Measurements from ENCODE around the gene ADPGK.
A peak's percentile ranks its signal among the peaks of the same experiment; 100 is the strongest.

DNA sequence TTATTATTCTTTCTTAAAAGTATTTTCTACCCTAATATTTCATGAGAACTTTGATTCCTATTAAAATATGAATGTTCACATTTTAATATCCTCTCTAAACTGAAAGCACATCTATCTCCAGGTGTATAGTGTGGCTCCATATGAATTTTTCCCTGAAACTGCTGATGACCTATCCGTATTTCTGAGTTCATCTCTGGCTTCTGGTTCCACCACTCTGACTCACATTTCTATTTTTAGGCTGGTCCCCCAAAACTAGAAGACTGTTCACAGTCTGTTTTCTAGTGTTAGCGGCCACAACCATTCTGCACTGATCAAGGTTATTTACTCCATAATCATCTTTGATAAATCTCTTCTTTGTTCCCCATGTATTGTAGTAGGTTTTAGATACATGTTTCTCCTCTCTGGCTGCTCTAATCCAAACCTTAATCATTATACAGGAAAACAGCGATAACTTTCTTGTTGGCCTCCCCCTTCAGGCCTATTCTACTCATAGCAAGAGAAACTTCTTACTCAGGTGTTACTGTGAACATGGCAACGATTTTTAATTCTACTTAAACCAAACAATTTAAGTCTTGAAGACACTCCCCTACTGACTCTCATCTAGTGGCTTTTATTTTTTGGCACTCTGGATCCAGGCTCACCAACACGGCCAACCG lies 12.8 kb downstream of the ADPGK start:
- TF ChIP-seq, protein P1, sequence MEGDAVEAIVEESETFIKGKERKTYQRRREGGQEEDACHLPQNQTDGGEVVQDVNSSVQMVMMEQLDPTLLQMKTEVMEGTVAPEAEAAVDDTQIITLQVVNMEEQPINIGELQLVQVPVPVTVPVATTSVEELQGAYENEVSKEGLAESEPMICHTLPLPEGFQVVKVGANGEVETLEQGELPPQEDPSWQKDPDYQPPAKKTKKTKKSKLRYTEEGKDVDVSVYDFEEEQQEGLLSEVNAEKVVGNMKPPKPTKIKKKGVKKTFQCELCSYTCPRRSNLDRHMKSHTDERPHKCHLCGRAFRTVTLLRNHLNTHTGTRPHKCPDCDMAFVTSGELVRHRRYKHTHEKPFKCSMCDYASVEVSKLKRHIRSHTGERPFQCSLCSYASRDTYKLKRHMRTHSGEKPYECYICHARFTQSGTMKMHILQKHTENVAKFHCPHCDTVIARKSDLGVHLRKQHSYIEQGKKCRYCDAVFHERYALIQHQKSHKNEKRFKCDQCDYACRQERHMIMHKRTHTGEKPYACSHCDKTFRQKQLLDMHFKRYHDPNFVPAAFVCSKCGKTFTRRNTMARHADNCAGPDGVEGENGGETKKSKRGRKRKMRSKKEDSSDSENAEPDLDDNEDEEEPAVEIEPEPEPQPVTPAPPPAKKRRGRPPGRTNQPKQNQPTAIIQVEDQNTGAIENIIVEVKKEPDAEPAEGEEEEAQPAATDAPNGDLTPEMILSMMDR (conservative IDR thresholded peaks at IDR 0.05; ENCODE audit: low read depth, low read length) = 0 out of 2 replicates have a peak, but pooled peaks have one; percentile 27
- no peak for TF ChIP-seq EZH2 (IDR thresholded peaks at IDR 0.05; ENCODE audit: borderline replicate concordance, low read depth, low read length, poor library complexity, severe bottlenecking)

Data from A673 (cell line).